HL-60 (cell line): ENCODE data around the gene CASKIN2.

Experiments
- DNase-seq, 2 experiments: peaks; one replicate each; pipeline ENCODE4 v3.0.0-alpha.2; 2010 to 2020; ENCODE audit warnings: low read depth in 1 of 2, low spot score in 1 of 2
- H3K27ac ChIP-seq: fragments of 250-450 bp; sonication (Bioruptor Pico); replicated peaks from 2 replicates; pipeline ENCODE4 v1.5.1; 2020; ENCODE audit warnings: mild to moderate bottlenecking, moderate library complexity
- H3K27me3 ChIP-seq: fragments of 250-450 bp; sonication (Bioruptor Pico); 2 replicates; pipeline ENCODE4 v1.5.1; 2021; ENCODE audit warnings: mild to moderate bottlenecking, moderate library complexity; ENCODE audit not compliant: insufficient read depth, poor library complexity, severe bottlenecking
- H3K4me3 ChIP-seq: replicated peaks from 2 replicates; pipeline ENCODE4 v1.5.1; 2011; ENCODE audit warnings: mild to moderate bottlenecking, control low read depth, low read length; ENCODE audit not compliant: insufficient read depth
- GABPA ChIP-seq: IDR thresholded peaks from 2 replicates; pipeline ENCODE4 v1.6.1; 2012; ENCODE audit warnings: low read depth
- POLR2AphosphoS5 ChIP-seq: IDR thresholded peaks from 2 replicates; pipeline ENCODE4 v1.6.1; 2012; ENCODE audit warnings: low read depth
- SPI1 ChIP-seq: IDR thresholded peaks from 2 replicates; pipeline ENCODE4 v1.6.1; 2012; ENCODE audit warnings: low read depth, mild to moderate bottlenecking, borderline replicate concordance
- TF ChIP-seq, protein P1 (sequence below): IDR thresholded peaks from 2 replicates; pipeline ENCODE4 v1.6.1; 2012; ENCODE audit warnings: low read depth; ENCODE audit not compliant: insufficient replicate concordance
- TF ChIP-seq, protein P2 (sequence below): IDR thresholded peaks from one replicate; pipeline ENCODE4 v1.5.1; 2011; ENCODE audit warnings: low read length, control low read depth, inconsistent platforms; ENCODE audit not compliant: insufficient read depth

CASKIN2 gene

DNA sequence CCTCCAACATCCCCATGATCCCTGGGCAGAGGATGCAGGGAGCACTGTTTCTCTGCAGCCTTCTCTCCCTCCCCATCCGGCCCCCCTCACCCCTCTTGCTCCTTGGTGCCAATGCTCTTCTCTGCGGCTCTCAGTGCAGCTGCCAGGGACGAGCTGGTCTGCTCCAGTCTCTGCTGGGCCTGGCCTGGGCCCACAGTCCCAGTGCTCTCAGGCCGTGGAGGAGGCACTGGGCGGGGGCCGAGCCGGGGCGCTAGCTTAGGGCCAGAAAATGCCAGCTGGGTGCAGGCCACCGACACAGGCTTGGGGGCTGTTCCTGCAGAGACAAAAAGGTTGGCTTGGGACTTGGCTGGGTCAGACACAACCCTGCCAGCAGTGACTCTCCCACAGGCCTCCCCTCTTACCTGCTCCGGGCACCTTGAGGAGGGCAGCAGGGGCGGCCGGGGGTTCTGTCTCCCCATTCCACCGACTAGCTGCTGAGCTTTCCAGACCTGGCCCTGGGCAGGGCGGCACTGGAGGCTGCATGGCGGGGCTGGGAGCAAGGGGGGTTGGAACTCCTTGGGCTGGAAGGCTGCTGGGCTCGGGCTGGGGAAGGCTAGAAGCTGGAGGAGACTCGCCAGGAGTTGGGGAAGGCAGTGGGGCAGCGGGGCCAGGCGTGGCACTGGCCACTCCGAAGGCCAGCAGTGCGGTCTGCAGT, 13.8 kb downstream of the CASKIN2 start:
- no peaks in the 10 kb centered on the region for H3K27me3 ChIP-seq
- TF ChIP-seq SPI1, result no peak
- TF ChIP-seq, protein P1, sequence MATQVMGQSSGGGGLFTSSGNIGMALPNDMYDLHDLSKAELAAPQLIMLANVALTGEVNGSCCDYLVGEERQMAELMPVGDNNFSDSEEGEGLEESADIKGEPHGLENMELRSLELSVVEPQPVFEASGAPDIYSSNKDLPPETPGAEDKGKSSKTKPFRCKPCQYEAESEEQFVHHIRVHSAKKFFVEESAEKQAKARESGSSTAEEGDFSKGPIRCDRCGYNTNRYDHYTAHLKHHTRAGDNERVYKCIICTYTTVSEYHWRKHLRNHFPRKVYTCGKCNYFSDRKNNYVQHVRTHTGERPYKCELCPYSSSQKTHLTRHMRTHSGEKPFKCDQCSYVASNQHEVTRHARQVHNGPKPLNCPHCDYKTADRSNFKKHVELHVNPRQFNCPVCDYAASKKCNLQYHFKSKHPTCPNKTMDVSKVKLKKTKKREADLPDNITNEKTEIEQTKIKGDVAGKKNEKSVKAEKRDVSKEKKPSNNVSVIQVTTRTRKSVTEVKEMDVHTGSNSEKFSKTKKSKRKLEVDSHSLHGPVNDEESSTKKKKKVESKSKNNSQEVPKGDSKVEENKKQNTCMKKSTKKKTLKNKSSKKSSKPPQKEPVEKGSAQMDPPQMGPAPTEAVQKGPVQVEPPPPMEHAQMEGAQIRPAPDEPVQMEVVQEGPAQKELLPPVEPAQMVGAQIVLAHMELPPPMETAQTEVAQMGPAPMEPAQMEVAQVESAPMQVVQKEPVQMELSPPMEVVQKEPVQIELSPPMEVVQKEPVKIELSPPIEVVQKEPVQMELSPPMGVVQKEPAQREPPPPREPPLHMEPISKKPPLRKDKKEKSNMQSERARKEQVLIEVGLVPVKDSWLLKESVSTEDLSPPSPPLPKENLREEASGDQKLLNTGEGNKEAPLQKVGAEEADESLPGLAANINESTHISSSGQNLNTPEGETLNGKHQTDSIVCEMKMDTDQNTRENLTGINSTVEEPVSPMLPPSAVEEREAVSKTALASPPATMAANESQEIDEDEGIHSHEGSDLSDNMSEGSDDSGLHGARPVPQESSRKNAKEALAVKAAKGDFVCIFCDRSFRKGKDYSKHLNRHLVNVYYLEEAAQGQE, result no peak
- TF ChIP-seq GABPA, result no peak
- TF ChIP-seq POLR2AphosphoS5, result no peak
- TF ChIP-seq, protein P2, sequence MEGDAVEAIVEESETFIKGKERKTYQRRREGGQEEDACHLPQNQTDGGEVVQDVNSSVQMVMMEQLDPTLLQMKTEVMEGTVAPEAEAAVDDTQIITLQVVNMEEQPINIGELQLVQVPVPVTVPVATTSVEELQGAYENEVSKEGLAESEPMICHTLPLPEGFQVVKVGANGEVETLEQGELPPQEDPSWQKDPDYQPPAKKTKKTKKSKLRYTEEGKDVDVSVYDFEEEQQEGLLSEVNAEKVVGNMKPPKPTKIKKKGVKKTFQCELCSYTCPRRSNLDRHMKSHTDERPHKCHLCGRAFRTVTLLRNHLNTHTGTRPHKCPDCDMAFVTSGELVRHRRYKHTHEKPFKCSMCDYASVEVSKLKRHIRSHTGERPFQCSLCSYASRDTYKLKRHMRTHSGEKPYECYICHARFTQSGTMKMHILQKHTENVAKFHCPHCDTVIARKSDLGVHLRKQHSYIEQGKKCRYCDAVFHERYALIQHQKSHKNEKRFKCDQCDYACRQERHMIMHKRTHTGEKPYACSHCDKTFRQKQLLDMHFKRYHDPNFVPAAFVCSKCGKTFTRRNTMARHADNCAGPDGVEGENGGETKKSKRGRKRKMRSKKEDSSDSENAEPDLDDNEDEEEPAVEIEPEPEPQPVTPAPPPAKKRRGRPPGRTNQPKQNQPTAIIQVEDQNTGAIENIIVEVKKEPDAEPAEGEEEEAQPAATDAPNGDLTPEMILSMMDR, result no peak
- H3K4me3 ChIP-seq, result no peak overlapping the region
- H3K27ac ChIP-seq, result no peak overlapping the region
- no peak for DNase-seq

DNA sequence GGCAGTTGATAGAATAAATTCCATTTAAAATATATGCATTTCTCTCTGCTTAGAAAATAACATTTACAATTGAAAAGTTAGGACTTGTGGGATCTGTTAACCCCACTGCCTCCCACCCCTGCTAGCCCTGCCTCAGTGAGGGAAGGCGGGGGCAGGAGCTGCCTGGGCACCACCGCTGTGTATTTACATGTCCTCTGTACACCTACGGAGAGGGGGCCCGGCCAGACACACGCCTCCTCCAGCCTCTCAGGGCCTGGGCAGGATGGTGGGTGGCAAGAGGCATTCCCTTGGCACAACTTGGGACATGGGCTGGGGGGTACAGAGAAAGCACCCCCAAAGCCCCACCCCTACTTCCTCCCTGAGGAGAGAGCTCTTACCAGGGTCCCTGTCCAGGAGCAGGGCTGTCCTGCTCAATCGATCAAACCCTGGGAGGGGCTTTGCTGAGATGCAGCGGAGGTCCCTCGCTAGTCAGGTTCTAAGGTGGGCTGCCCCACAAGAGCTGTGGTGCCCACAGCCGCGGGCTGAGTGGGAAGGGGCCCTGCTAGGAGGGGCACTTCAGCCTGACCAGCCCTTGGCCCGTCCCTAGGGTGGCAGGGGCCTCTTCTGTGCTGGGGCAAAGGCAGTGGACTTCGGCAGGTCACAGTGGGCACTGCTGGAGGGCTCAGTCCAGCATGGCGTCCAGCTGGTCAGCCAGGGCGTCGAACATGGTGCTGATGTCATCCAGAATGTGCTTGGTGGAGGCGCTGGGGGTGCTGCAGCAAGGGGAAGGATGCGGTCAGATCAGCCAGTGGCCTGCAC, 14.7 kb downstream of the CASKIN2 start:
- Histone ChIP-seq H3K27ac (no peak overlapping the region), H3K4me3 (no peak overlapping the region), H3K27me3 (no peaks in the 10 kb centered on the region)
- TF ChIP-seq GABPA, result no peak
- TF ChIP-seq, protein P2, result no peak
- no peak for TF ChIP-seq POLR2AphosphoS5
- no peak for TF ChIP-seq SPI1
- TF ChIP-seq, protein P1, result no peak
- DNase-seq, result no peak

DNA sequence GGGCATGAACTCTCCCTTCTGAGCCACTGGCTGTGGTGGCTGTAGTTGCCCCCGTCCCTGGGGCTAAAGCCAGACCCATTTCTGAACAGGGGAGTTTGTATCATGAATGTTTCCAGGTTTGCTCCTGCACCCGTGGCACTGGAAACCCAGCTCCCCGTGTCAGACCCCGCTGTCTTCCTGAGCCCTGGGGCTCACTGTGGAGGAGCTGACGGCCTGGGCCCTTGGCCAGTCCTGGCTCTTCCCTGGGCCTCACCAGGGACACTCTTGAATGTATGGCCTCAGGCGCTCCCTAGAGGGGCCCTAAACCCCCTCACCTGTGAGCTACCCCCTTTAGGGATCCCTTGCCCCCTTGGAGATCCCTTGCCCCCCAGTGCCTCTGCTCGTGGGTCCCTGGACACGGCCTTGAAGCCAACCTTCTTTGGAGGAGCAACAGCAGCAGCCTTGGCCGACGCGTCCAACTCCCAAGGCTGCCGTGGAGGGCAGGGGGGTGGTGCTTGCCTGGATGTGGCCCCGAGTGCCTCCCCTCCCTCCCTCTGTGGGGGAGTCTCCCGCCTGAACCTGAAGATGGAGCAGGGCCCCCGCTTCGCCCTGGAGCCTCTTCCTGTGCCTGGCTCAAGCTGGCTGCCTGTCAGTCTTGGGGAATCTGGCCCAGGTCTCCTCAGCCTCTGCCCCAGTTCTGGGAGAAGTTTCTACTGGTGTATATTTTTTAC, 15.9 kb downstream of the CASKIN2 start:
- no peak overlapping the region for H3K27ac ChIP-seq
- no peak for DNase-seq
- no peak for TF ChIP-seq POLR2AphosphoS5
- TF ChIP-seq, protein P2, result no peak
- no peak for TF ChIP-seq GABPA
- TF ChIP-seq, protein P1, result no peak
- no peak for TF ChIP-seq SPI1
- H3K4me3 ChIP-seq, result no peak overlapping the region
- H3K27me3 ChIP-seq, result no peaks in the 10 kb centered on the region
